ENCODE measurements around the gene KCNK6. TPM values are rescaled to one million over a fixed set of nuclear protein-coding genes. Genes with fewer than 3 reads are reported as not detected.

The KCNK6 gene
- total and polyA plus RNA-seq, 5 donors = 2.2 to 3.0 (median 2.7) TPM

DNA sequence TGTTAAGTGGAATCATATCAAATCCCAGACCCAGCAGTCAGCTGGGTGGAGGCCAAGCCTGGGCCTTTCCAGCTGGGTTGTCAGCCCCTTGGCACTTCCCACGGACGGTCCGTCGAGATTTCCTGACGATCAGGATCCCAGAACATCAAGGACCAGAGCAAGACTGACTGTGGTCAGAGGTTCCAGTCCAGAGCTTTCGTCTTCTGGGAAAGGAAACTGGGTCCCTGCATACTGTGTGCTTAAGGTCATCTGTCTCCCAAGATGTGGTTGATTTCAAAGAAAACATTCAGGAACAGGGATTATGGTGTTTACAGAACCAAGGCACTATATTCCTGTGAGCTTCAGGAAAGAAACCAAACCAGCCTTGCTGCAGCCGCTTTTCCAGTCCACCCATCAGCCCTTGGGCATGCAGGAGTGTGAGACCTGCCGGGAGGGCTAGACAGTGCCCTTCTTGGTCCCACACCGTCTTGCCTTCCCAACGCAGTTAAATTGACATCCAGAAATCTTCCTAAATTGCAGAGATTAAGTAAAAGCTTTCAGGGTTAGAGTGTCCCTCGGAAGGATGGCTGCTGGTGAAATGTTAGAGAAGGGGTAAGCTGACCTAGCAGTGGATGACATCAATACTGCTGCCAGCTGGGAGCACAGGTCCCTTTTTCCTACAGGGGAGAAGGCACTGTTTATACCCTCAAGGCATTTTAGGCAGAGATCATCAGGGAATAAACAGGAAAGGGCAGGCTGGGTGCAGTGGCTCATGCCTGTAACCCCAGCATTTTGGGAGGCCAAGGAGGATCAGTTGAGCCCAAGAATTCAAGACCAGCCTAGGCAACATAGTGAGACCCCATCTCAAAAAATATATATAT lies 20.6 kb upstream of the KCNK6 start:
- WGBS = 49% methylated on average over 11 of the region's 11 CpGs
- Histone ChIP-seq H3K9me3 (ENCODE audit: control insufficient read depth, low read length) (no peaks in the 10 kb centered on the region), H3K27ac (ENCODE audit: low read length) (no peak overlapping the region), H3K4me1 (ENCODE audit: control insufficient read depth, insufficient read depth, low read length) (no peaks in the 10 kb centered on the region), H3K27me3 (ENCODE audit: control insufficient read depth, insufficient read depth) (no peaks in the 10 kb centered on the region), H3K4me3 (ENCODE audit: low read length) (no peak overlapping the region)
- ATAC-seq (peak in 1 of 2 donors; percentile 29), DNase-seq (peak in 2 of 3 donors; percentile 63 to 73)
- intact Hi-C loops (cut with DNase I) = no loop called here

DNA sequence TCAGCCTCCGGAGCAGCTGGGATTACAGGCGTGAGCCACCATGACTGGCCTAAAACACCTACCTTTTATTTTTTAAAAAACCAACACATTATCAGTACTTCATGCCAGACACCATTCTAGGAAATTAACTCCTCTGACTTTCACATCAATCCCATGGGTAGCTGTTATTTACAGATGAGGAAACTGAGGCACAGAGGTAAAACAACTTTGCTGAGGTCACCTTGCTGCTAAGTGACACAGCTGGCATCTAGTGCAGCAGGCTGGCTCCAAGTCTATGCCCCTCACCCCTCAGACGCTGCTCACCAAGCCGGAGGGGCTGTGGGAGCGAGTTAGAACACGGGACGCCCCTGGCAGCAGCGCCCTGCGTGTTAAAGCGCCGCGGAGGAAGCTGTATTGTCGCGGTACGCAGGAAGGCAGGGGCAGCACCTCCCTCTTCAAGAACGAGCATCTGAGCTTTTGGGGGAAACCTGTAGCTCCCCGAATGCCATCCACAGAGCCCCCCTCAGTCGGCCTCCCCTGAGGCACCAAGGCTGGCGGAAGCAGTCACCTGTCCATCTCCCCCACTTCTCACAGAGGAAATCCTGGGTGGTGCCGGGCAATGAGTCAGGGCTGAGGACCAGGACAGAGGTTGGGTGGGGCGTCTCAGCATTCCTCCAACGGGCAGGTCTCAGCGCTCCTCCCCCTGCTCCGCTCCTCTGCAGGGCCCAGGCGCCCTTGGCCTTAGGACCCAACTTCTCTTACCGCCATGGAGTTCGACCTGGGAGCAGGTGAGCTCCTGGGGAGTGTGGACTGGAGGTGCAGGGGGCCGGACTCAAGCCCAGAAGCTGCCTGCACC lies 15.9 kb upstream of the KCNK6 start, which contains the start of gene C19orf33:
Gene C19orf33 (plus strand): TSS at position 735 of the 835 bp plus-strand sequence. CDS start 11 bp downstream, at position 746.
- 64% methylated on average over 28 of the region's 28 CpGs for whole genome bisulfite sequencing
- H3K4me1 ChIP-seq (ENCODE audit: control insufficient read depth, insufficient read depth, low read length) = no peaks in the 10 kb centered on the region
- DNase-seq = peak; percentile 40 to 69 (median 47)
- H3K27ac ChIP-seq (ENCODE audit: low read length) = no peak within 1 kb of the TSS
- H3K9me3 ChIP-seq (ENCODE audit: control insufficient read depth, low read length) = no peaks in the 10 kb centered on the region
- no peaks in the 10 kb centered on the region for H3K27me3 ChIP-seq (ENCODE audit: control insufficient read depth, insufficient read depth)
- H3K4me3 ChIP-seq (ENCODE audit: low read length) = no peak within 1 kb of the TSS
- peak; percentile 56 to 75 for ATAC-seq
- intact Hi-C loops (cut with DNase I) = no loop called here

DNA sequence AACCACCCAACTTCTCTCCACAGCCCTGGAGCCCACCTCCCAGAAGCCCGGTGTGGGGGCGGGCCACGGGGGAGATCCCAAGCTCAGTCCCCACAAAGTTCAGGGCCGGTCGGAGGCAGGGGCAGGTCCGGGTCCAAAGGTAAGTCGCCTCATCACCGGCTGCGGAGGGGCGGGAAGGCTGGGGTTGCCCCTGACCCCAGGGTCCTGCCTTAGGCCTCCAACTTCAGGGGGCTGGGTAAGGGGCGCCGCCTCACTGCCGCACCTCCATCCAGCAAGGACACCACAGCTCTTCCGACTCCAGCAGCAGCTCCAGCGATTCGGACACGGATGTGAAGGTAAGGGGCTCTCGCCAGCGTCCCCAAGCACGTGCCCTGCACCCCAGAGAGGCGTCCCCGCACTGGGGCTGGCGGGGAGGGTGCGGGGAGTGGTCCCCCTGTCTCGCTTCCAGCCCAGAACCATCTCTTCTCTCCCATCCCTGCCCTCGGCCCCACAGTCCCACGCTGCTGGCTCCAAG lies 15.2 kb upstream of the KCNK6 start:
- H3K27me3 ChIP-seq (ENCODE audit: control insufficient read depth, insufficient read depth) = no peaks in the 10 kb centered on the region
- H3K4me3 ChIP-seq (ENCODE audit: low read length) = no peak overlapping the region
- H3K9me3 ChIP-seq (ENCODE audit: control insufficient read depth, low read length) = no peaks in the 10 kb centered on the region
- intact Hi-C loops (cut with DNase I) = no loop called here
- DNase-seq = peak in 1 of 3 donors; percentile 56
- ATAC-seq = peak; percentile 3 to 20
- no peaks in the 10 kb centered on the region for H3K4me1 ChIP-seq (ENCODE audit: control insufficient read depth, insufficient read depth, low read length)
- WGBS = 76% methylated on average over 27 of the region's 27 CpGs
- no peak overlapping the region for H3K27ac ChIP-seq (ENCODE audit: low read length)

DNA sequence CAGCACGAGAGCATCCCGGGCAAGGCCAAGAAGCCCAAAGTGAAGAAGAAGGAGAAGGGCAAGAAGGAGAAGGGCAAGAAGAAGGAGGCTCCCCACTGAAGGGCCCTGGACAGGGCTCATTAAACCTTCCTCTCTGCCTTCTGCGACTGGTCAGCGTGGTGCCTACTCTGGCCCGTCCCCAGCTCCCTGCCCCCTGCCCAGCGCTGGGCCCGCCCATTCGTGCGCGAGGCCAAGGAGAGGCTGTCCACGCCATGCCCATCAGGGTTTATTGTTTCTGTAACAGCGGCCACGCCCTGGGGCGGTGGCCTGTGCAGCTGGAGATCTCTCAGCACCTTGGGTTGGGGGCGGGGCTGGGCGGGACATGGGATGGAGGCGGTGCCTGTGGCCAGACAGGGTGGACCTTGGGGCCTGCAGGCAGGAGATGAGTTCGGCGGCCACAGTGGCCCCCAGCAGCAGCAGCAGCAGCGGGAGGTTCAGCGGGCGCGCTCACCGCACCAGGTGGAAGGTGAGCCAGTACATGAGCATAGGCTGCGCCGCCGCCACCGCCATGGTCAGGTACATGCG lies 14.7 kb upstream of the KCNK6 start:
- Histone ChIP-seq H3K27ac (ENCODE audit: low read length) (no peak overlapping the region), H3K9me3 (ENCODE audit: control insufficient read depth, low read length) (no peaks in the 10 kb centered on the region), H3K27me3 (ENCODE audit: control insufficient read depth, insufficient read depth) (no peaks in the 10 kb centered on the region), H3K4me3 (ENCODE audit: low read length) (no peak overlapping the region), H3K4me1 (ENCODE audit: control insufficient read depth, insufficient read depth, low read length) (no peaks in the 10 kb centered on the region)
- peak; percentile 50 to 83 (median 72) for DNase-seq
- WGBS = 64% methylated on average over 29 of the region's 29 CpGs
- peak; percentile 74 to 86 for ATAC-seq
- intact Hi-C loops (cut with DNase I) = no loop called here

DNA sequence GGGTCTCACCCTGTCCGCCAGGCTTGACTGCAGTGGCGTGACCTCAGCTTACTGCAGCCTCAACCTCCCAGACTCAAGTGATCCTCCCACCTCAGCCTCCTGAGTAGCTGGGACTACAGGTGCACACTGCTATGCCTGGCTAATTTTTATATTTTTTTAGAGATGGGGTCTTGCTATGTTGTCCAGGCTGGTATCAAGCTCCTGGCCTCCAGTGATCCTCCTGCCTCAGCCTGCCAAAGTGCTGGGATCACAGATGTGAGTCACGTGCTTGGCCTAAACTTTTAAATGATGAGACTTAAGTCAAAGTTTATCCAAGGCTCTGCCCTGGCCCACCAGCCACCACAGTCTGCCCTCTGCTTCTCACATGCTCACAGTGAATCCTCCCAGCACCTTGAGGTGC lies 13.4 kb upstream of the KCNK6 start:
- 97% methylated on average over 3 of the region's 3 CpGs for WGBS

DNA sequence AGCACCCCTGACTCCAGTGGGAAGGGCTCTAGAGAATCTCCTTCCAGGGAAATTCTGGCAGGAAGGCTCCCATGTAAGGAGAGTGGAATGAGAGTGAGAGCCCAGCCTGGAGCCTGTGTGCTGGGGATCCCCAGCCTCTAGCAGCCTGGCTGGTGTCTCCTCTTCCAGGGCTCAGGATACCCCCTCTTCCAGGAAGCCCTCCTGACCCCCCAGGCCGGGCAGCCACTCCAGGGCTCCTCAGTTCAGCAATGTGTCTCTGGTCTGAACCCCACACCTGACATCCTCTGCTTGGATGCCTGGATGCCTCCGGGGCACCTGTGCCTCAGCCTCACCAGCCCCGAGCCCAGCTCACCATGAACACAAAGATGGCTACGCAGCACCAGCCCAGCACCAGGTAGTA lies 12.6 kb upstream of the KCNK6 start:
- no peak overlapping the region for H3K4me3 ChIP-seq (ENCODE audit: low read length)
- 98% methylated on average over 4 of the region's 4 CpGs for WGBS
- no peak overlapping the region for H3K27ac ChIP-seq (ENCODE audit: low read length)
- DNase-seq (peak in 1 of 3 donors; percentile 35), ATAC-seq (no peak)
- no peaks in the 10 kb centered on the region for H3K9me3 ChIP-seq (ENCODE audit: control insufficient read depth, low read length)
- intact Hi-C loops (cut with DNase I) = no loop called here
- no peaks in the 10 kb centered on the region for H3K27me3 ChIP-seq (ENCODE audit: control insufficient read depth, insufficient read depth)
- no peaks in the 10 kb centered on the region for H3K4me1 ChIP-seq (ENCODE audit: control insufficient read depth, insufficient read depth, low read length)

More for the DNA sequence above, 13.4 kb upstream of the KCNK6 start:
- no peaks in the 10 kb centered on the region for H3K27me3 ChIP-seq (ENCODE audit: control insufficient read depth, insufficient read depth)
- no peaks in the 10 kb centered on the region for H3K4me1 ChIP-seq (ENCODE audit: control insufficient read depth, insufficient read depth, low read length)
- intact Hi-C loops (cut with DNase I) = no loop called here
- no peak overlapping the region for H3K4me3 ChIP-seq (ENCODE audit: low read length)
- no peaks in the 10 kb centered on the region for H3K9me3 ChIP-seq (ENCODE audit: control insufficient read depth, low read length)
- peak in 1 of 3 donors; percentile 19 for DNase-seq
- H3K27ac ChIP-seq (ENCODE audit: low read length) = no peak overlapping the region
- ATAC-seq = no peak

DNA sequence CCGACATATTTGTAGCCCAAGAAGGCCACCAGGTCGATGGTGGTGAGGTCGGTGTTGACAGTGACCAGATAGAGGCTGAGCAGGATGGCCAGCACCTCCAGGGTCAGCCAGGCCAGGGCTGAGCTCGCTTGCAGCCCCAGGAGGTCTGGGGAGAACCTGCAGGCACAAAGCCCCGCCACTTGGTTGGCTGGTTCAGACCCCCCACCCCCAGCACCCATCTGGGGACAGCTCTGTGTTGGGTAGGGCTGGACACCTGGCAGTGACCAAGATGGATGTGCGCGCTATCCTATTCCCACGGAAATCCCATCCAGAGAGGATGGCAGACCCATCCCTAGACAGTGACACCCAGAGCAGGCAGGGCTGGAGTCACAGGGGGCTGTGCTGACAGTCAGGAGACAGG lies 12.0 kb upstream of the KCNK6 start:
- DNase-seq (no peak), ATAC-seq (no peak)
- no peaks in the 10 kb centered on the region for H3K4me1 ChIP-seq (ENCODE audit: control insufficient read depth, insufficient read depth, low read length)
- WGBS = 81% methylated on average over 8 of the region's 8 CpGs
- no peaks in the 10 kb centered on the region for H3K27me3 ChIP-seq (ENCODE audit: control insufficient read depth, insufficient read depth)
- H3K4me3 ChIP-seq (ENCODE audit: low read length) = no peak overlapping the region
- intact Hi-C loops (cut with DNase I) = no loop called here
- H3K27ac ChIP-seq (ENCODE audit: low read length) = no peak overlapping the region
- H3K9me3 ChIP-seq (ENCODE audit: control insufficient read depth, low read length) = no peaks in the 10 kb centered on the region

DNA sequence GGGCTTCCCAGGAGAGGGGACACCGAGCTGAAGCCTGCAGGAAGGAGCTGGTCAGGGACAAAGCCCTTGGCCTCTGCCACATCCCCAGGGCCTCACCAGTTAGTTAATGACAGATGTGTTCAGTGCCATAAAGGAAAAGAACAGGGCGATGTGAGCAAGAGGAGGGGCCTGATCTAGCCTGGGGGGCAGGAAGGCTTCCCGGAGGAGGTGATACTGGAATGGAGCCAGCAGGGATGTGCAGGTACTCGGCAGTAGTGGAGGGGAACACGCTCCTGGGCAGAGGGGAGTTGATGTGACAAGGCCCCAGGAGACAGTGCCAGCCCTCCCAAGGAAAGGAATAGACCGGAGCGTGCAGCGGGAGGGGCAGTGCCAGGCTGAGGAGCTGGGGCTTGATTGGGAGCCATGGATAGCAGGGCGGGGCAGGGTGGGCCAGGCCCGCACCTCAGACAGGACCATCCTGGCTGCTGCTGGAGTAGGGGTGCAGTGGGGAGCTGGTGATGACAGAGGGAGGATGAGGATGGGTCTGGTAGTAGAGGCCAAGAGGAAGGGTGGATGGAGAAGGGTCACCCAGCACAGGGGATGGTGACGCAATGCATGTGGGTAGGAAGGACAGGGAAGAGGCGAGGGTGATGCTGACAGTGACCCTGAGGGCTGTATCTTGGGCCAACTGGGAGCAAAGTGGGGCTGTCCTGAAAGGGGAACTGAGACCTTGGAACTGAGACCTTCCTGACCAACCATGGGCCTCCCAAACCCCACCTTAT lies 11.5 kb upstream of the KCNK6 start:
- WGBS = 89% methylated on average over 12 of the region's 12 CpGs
- Histone ChIP-seq H3K9me3 (ENCODE audit: control insufficient read depth, low read length) (no peaks in the 10 kb centered on the region), H3K4me3 (ENCODE audit: low read length) (no peak overlapping the region), H3K4me1 (ENCODE audit: control insufficient read depth, insufficient read depth, low read length) (no peaks in the 10 kb centered on the region), H3K27me3 (ENCODE audit: control insufficient read depth, insufficient read depth) (no peaks in the 10 kb centered on the region), H3K27ac (ENCODE audit: low read length) (no peak overlapping the region)
- intact Hi-C loops (cut with DNase I) = no loop called here
- ATAC-seq (no peak), DNase-seq (peak in 1 of 3 donors; percentile 31)

DNA sequence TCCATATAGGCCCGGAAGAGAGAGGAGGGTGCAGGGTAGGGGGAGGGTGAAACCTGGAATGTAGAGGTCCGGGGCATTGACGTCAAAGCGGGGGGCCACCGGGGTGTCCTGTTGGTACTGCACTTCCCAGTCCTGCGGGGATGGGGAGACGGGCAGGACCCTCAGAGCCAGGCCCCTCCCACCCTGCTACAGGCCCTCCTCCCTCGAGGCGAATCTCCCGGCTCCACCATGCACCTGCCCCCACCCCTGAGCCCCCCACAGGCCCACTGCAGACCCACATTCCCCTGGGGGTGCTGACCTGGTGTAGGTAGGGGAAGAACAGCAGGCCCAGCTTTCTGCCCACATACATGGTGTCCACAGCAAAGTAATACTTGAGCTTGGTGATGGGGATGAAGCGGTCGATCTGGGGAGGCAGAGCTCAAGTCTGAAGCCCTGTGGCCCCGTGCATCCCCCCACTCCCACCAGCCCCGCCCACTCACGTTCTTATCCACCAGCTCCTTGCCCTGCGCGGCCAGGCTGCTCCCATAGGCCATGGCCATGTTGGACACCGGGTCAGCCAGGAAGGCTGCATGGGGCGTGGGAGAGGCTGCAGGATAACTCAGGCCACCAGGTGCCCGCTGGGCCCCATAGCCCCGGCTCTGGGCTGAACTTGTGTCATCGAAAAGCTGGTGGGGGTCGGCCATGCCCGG lies 10.6 kb upstream of the KCNK6 start:
- Histone ChIP-seq H3K27me3 (ENCODE audit: control insufficient read depth, insufficient read depth) (no peaks in the 10 kb centered on the region), H3K27ac (ENCODE audit: low read length) (no peak overlapping the region), H3K4me1 (ENCODE audit: control insufficient read depth, insufficient read depth, low read length) (no peaks in the 10 kb centered on the region), H3K9me3 (ENCODE audit: control insufficient read depth, low read length) (no peaks in the 10 kb centered on the region), H3K4me3 (ENCODE audit: low read length) (no peak overlapping the region)
- DNase-seq (peak in 1 of 3 donors; percentile 58), ATAC-seq (no peak)
- WGBS = 88% methylated on average over 24 of the region's 24 CpGs
- intact Hi-C loops (cut with DNase I) = no loop called here

Data from right cardiac atrium (tissue), 5 donors.